NCI-H2081 (cell line): ENCODE results near the gene LMAN2.
"Not testable (repeated sequence)": the region's sequence is repeated elsewhere in the genome, so short reads cannot be mapped to it uniquely, and the experiment has no call there.

Experiments
- DNase-seq, 2 experiments: peaks; one replicate each; lab custom pipeline; 2025; lab: John Stamatoyannopoulos, UW

The LMAN2 gene

GRCh38 chr5:177347699-177348098 lies 3.8 kb downstream of the LMAN2 start:
- no peak for DNase-seq

- DNase-seq: no peak
Measured at GRCh38 chr5:177346820-177347219, 4.6 kb downstream of the LMAN2 start.

DNA sequence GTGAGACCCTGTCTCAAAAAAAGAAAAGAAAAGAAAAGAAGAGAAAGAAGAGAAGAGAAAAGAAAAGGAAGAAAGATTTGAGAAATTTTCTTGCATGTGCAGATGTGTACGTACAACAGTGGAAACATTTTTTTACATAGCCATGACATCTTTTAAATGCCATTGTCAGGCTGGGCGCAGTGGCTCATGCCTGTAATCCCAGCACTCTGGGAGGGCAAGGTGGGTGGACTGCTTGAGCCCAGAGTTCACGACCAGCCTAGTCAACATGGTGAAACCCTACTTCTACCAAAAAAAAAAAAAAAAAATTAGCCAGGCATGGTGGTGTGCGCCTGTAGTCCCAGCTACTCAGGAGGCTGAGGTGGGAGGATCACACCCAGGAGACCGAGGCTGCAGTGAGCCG lies 6.6 kb downstream of the LMAN2 start:
- DNase-seq: no peak

DNA sequence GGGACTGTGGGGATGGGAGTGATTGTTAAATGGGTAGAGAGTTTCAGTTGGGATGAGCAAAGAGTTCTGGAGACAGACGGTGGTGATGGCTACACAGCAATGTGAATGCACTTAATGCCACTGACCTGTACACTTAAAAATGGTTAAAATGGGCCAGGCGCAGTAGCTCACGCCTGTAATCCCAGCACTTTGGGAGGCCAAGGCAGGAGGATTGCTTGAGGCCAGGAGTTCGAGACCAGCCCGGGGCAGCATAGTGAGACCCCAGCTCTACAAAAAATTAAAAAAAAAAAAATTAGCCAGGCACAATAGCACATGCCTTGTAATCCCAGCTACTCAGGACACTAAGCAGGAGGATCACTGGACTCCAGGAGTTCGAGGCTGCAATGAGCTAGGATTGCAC lies 7.7 kb downstream of the LMAN2 start:
- no peak for DNase-seq

DNA sequence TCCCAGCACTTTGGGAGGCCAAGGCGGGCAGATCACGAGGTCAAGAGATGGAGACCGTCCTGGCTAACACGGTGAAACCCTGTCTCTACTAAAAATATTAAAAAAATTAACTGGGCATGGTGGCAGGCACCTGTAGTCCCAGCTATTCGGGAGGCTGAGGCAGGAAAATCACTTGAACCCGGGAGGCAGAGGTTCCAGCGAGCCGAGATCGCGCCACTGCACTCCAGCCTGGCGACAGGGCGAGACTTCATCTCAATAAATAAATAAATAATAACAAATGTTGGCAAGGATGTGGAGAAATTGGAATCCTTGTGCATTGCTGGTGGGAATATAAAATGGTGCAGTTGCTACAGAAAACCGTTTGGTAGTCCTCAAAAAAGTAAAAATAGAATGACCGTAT lies 8.5 kb downstream of the LMAN2 start:
- not testable (repeated sequence) for DNase-seq

GRCh38 chr5:177339107-177339638 lies 12.3 kb downstream of the LMAN2 start:
- peak; percentile 28 to 55 for DNase-seq

DNA sequence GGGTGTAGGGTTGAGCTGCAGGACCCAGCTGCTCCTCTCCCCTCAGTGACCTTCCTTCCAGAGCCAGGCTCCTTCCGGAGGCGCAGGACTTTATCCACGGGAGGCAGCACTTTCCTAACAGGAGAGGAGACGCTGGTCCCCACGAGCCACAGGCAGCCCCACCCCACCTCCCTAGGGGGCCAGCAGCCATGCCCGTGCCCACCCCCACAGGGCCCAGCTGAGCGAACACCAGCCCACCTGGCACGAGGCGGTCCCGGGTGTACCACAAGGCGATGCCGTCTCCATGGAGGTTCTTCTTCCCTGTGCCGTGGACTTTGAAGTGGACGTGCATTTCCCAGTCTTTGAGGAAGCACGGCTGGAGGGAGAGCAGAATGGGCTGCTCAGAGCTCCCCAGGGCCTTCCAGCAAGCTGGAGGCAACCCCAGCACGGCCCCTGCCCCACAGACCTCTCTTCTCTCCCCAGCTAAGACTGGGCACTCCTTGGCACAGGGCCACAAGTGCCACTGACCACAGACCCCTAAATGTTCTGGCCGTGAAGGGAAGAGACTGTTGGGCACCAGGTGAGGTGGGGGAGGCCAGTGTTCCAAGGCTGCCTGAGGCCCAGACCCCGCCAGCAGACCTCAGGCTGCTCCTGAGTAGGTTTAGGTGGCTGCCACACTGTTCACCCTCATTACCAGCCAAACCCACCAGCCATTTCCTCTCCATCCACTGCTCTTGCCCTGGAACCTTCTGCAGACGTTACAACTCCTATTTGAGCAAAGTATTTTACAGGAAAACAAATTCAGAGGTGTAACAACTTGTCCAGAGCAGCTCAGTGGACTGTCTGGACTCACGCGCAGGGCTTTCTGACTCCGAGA lies 13.0 kb downstream of the LMAN2 start:
- DNase-seq: no peak

GRCh38 chr5:177336603-177337494 lies 14.6 kb downstream of the LMAN2 start:
- no peak for DNase-seq

DNA sequence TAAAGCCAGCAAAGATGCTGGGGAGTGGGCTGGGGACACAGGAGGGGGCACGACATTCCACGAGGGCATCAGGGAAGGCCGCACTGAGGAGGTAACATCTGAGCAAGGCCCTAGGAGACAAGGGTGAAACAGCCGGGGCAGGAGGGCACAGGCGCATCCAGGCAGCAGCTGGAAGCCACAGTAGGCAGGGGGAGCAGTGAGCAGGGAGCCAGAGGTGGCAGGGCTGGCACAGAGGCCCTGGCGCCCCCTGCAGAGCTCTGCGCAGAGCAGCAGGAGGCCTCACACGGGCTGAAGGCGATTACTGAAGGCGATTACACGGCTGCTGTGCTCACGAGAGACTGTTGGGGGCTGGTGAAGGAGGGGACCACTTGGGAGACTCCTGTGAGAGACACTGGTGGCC lies 15.4 kb downstream of the LMAN2 start:
- DNase-seq: peak in 1 of 2 experiments; percentile 56

DNA sequence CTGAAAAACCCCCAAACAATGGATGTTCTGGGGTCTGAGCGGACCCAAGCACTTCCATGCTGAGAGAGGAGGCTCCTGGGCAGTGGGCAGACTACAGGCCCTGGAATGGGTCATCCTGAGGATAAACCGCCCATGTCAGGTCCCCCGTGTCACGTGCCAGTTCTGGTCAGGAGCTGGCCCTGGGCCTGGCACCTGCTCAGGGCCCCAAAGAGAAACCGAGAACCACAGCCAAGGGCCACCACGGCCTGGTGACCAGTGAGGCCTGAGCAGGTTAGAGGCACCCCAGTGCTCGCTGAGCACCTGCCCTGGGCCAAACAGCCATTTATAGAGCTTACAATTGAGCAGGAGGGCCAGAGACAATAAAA lies 15.8 kb downstream of the LMAN2 start:
- no peak for DNase-seq

GRCh38 chr5:177334781-177335700 lies 16.4 kb downstream of the LMAN2 start:
- DNase-seq: no peak

DNA sequence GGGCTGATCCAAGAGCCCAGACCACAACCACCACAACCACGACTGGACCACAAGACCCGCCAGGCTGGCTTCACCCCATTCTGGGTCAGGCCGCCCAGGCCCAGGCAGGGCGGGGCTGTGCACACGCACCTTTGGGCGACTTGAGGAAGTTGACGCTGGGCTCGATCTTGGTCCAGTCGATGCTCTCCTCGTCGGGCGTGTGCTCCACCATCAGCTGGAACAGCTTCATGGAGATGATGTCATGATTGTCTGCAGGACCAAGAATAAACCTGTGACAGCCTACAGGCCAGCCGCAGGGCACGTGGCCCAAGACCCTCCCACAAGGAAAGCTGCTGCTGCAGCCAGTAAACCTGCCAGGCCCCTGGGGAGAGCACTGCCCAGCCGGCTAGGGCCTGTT lies 17.3 kb downstream of the LMAN2 start:
- no peak for DNase-seq

GRCh38 chr5:177333420-177334154 lies 17.9 kb downstream of the LMAN2 start:
- DNase-seq: no peak

DNA sequence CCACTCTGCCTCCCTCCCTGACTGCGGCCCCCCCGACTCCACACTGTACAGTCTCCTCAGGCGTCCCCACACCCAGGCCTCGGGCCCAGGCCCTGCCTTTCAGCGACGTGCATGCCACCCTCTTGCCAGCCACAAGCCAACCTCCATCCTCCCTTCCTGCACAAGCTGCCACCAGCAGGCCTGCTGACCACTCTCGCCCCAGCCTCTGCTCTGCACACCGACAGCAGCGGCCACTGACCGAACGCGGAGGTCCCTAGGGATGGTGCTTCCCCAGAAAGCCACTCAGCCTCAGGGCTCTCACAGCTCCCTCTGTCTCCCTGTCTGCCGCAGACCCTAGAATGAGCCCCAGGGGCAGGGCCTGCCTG lies 18.6 kb downstream of the LMAN2 start:
- DNase-seq: no peak

- DNase-seq: no peak
Measured at GRCh38 chr5:177332031-177332895, 19.2 kb downstream of the LMAN2 start.

GRCh38 chr5:177330991-177331842 lies 20.3 kb downstream of the LMAN2 start:
- no peak for DNase-seq

DNA sequence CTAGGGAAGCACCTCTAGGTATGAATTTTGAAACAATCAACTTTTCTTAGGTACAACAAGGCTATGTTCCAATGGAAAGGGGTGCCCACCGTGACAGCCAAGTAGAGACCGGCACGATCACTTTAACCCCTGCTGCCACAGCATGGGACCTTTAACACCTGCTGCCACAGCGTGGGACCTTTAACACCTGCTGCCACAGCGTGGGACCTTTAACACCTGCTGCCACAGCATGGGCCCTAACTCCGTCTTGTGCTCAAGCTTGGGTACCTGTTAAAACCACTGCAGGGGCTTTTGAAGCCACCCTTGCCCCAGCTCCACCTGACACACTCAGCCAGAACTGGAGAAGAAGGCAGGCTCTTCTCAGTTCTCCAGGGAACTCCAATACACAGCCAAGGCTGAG lies 21.6 kb downstream of the LMAN2 start:
- peak in 1 of 2 experiments; percentile 26 for DNase-seq

DNA sequence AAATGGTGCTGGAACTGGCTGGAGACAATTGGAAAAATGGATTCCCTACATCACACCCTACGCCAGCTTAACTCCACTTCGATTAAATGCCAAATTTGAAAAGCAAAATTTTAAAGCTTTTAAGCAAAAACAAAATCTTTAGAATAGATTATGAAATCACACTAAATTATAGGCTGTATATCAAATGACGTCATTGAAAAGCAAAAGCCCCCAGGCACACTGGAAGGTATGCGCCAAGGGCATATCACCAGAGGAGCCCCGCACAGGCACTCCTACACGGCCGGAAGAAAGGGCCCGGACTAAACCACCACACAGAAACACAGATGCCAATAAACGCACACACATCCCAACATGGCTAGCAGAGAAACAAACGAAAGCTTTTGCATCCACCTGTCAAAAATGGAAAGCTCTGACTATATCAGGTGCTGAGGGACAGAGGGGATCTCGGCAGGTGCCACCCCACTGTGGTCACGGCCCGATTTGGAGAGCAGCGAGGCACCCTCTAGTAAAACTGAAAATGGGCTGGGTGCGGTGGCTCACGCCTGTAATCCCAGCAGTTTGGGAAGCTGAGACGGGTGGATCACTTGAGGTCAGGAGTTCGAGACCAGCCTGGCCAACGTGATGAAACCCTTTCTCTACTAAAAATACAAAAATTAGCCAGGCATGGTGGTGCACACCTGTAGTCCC lies 22.8 kb downstream of the LMAN2 start:
- DNase-seq: no peak
